ENCODE measurements around the gene CT45A3.
A peak's percentile ranks its signal among the peaks of the same experiment; 100 is the strongest.
"Not testable (repeated sequence)": the region's sequence is repeated elsewhere in the genome, so short reads cannot be mapped to it uniquely, and the experiment has no call there.

CT45A3 gene

GRCh38 chrX:135768091-135768490 lies at the start of gene CT45A3:
CT45A3 (minus strand) TSS chrX:135768191; CDS start chrX:135764444, 3,747 bp downstream.
- DNase-seq, result not testable (repeated sequence)

- not testable (repeated sequence) for DNase-seq
Observed at GRCh38 chrX:135802687-135803086, 34.7 kb upstream of the CT45A3 start, which contains the start of gene CT45A6. CT45A6 (minus strand) TSS chrX:135802787; CDS start chrX:135798993, 3,794 bp downstream.

- not testable (repeated sequence) for DNase-seq
Observed at GRCh38 chrX:135785403-135785802, 17.4 kb upstream of the CT45A3 start, which contains the start of gene CT45A5. CT45A5 (minus strand) TSS chrX:135785503; CDS start chrX:135781729, 3,774 bp downstream.

GRCh38 chrX:135744739-135745138 lies 23.3 kb downstream of the CT45A3 start:
- DNase-seq, result not testable (repeated sequence)

GRCh38 chrX:135741192-135741715 lies 26.7 kb downstream of the CT45A3 start:
- DNase-seq, result no peak

- DNase-seq, result peak; percentile 84
Observed at GRCh38 chrX:135740681-135741149, 27.3 kb downstream of the CT45A3 start.

GRCh38 chrX:135737366-135738071 lies 30.5 kb downstream of the CT45A3 start:
- DNase-seq, result no peak

GRCh38 chrX:135734666-135735065 lies 33.3 kb downstream of the CT45A3 start:
- not testable (repeated sequence) for DNase-seq

- no peak for DNase-seq
Observed at GRCh38 chrX:135713795-135714194, 54.2 kb downstream of the CT45A3 start.

GRCh38 chrX:135713183-135713689 lies 54.8 kb downstream of the CT45A3 start, which contains the start of gene CT45A1:
CT45A1 (plus strand) TSS chrX:135713639; CDS start chrX:135718941, 5,302 bp downstream.
- peak; percentile 76 for DNase-seq

All from stimulated activated CD8-positive, alpha-beta memory T cell treated with anti-CD3 and anti-CD28 coated beads, Interleukin-4, amount 100 ng/mL, for 48 hours (primary cell).